Transverse colon (tissue), 3 donors: ENCODE results near the gene FUNDC2.

ENCODE experiments used
- EP300 ChIP-seq: sonication (generic); formaldehyde crosslinking; IDR thresholded peaks from one replicate; pipeline ENCODE4 v1.6.1; 2017; ENCODE audit warnings: antibody characterized with exemption, low read depth
- POLR2A ChIP-seq: fragments of 450-650 bp; IDR thresholded peaks from one replicate; pipeline ENCODE4 v1.6.1; 2016; ENCODE audit warnings: antibody characterized with exemption, mild to moderate bottlenecking, moderate library complexity
- TF ChIP-seq, protein P1 (sequence below), 5 experiments: fragments of 200-600 bp in 3 of 5; fragments of 450-650 bp in 2 of 5; sonication (generic) in 3 of 5; IDR thresholded peaks; 1 replicate in 2 of 5; 2 replicates in 3 of 5; pipeline ENCODE4 v1.5.1; 2016 to 2017; ENCODE audit warnings: antibody characterized with exemption in 5 of 5, inconsistent platforms in 3 of 5, mild to moderate bottlenecking in 2 of 5, moderate library complexity in 1 of 5

DNA sequence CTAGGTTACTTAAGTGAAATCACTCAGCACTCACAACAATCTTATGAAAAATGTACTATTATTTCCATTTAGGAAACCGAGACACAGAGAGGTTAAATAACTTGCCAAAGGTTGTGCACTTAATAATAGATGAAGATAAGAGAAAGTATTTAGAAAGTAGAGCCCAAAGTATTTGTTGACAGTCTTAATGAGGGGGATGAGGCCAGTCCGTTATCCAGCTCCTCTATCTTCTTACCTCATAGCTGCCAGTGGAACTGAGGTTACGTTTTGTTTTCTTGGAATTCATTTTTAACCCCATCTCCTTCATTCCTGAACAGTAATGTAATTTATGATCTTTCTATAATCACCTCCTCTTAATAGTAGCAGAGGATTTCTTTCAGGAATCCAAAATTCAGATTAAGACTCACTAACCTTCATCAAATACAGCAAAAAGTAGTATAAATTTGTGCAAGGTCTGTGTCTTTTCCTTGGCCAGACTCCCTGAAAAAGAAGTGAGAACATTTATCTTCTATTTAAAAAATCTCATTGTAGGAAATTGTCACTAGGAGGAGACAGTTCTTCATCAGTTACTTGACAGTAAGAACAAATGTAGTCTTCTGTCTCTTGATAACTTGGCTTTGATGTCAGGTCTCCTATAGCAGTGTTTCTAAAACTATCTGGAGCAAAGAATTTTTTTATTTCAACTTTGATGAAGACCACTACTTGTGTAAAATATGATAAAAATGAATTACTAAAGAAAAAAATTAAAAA, 39.6 kb upstream of the FUNDC2 start:
- TF ChIP-seq, protein P1, sequence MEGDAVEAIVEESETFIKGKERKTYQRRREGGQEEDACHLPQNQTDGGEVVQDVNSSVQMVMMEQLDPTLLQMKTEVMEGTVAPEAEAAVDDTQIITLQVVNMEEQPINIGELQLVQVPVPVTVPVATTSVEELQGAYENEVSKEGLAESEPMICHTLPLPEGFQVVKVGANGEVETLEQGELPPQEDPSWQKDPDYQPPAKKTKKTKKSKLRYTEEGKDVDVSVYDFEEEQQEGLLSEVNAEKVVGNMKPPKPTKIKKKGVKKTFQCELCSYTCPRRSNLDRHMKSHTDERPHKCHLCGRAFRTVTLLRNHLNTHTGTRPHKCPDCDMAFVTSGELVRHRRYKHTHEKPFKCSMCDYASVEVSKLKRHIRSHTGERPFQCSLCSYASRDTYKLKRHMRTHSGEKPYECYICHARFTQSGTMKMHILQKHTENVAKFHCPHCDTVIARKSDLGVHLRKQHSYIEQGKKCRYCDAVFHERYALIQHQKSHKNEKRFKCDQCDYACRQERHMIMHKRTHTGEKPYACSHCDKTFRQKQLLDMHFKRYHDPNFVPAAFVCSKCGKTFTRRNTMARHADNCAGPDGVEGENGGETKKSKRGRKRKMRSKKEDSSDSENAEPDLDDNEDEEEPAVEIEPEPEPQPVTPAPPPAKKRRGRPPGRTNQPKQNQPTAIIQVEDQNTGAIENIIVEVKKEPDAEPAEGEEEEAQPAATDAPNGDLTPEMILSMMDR (IDR thresholded peaks at IDR 0.05), result no peak
- TF ChIP-seq EP300 (no peak), POLR2A (no peak)
